ENCODE measurements around the gene ERRFI1.
"Not testable (repeated sequence)": the region's sequence is repeated elsewhere in the genome, so short reads cannot be mapped to it uniquely, and the experiment has no call there.

ERRFI1 gene

GRCh38 chr1:8026153-8026975, at the start of gene ERRFI1:
Gene ERRFI1 (minus strand): TSS chr1:8026309. CDS start chr1:8015619, 10,690 bp downstream.
- peak; percentile 98 for DNase-seq (ENCODE audit: low spot score)

DNA sequence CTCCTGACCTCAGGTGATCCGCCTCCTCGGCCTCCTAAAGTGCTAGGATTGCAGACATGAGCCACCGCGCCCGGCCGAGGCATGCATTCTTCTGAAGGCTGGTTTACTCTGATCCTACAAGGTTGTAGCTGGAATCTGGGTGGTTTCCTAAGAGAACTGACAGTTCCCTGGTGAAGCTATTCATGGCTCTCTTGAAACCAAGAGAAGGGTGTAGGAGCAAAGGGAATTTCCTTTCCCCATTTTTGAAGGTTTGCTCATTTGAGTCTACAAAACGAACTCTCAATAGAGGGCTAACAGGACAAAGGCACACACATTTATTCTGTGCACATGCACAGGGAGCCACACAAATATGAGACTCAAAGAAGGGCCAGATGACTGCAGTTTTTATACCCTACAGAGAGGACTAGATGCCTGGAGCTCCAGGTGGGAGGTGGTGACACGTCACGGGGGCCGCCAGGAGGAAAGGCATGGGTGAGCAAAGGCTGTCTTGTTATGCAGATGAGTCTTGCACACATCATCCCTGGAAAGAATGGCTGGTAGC, 49.5 kb upstream of the ERRFI1 start:
- no peak for DNase-seq (ENCODE audit: low spot score)

- no peak for DNase-seq (ENCODE audit: low spot score)
Measured at GRCh38 chr1:8073112-8073855, 47.2 kb upstream of the ERRFI1 start.

- DNase-seq (ENCODE audit: low spot score): no peak
Measured at GRCh38 chr1:8070381-8070811, 44.3 kb upstream of the ERRFI1 start.

DNA sequence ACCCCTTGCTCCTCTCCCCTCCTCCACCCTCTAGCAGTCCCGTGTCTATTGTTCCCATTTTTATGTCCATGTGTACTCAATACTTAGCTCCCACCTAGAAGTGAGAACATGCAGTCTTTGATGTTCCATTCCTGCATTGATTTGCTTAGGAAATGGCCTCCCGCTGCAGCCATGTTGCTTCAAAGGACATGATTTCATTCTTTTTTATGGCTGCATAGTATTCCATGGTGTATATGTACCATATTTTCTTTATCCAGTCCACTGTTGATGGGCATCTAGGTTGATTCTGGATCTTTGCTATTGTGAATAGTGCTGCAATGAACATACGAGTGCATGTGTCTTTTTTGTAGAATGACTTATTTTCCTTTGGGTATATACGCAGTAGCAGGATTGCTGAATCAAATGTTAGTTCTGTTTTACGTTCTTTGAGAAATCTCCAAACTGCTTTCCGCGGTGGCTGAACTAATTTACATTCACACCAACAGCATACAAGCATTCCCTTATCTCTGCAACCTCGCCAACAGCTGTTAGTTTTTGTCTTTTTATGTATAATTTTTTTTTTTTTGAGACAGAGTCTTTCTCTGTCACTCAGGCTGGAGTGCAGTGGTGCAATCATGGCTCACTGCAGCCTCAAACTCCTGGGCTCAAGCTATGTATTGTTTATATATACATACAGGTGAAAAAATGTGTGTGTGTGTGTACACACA, 43.7 kb upstream of the ERRFI1 start:
- DNase-seq (ENCODE audit: low spot score): not testable (repeated sequence)

DNA sequence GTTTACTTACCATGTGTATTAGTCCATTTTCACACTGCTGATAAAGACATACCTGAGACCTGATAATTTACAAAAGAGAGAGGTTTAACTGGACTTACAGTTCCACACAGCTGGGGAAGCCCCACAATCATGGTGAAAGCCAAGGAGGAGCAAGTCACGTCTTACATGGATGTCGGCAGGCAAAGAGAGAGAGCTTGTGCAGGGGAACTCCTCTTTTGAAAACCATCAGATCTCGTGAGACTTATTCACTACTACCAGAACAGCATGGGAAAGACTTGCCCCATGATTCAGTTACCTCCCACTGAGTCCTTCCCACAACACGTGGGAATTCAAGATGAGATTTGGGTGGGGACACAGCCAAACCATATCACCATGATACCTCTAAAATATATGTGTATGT, 39.3 kb upstream of the ERRFI1 start:
- no peak for DNase-seq (ENCODE audit: low spot score)

GRCh38 chr1:8063298-8064036, 37.4 kb upstream of the ERRFI1 start:
- DNase-seq (ENCODE audit: low spot score): no peak

- DNase-seq (ENCODE audit: low spot score): no peak
Measured at GRCh38 chr1:8062861-8063260, 36.8 kb upstream of the ERRFI1 start.

GRCh38 chr1:8061673-8062386, 35.7 kb upstream of the ERRFI1 start:
- DNase-seq (ENCODE audit: low spot score): no peak

GRCh38 chr1:8061210-8061609, 35.1 kb upstream of the ERRFI1 start:
- no peak for DNase-seq (ENCODE audit: low spot score)

GRCh38 chr1:8059161-8059622, 33.1 kb upstream of the ERRFI1 start:
- no peak for DNase-seq (ENCODE audit: low spot score)

DNA sequence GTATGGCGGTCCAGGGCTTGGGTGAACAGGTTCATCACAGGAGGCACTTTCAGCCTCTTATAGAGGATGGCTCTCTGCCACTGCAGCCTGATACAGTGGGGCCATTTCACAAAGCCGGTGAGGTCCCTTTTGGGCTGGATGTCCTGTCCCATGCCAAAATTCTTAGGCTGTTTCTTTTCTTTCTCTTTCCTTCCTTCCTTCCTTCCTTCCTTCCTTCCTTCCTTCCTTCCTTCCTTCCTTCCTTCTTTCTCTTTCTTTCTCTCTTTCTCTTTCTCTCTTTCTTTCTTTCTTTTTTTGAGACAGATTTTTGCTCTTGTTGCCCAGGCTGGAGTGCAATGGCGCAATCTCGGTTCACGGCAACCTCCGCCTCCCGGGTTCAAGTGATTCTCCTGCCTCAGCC, 31.7 kb upstream of the ERRFI1 start:
- DNase-seq (ENCODE audit: low spot score): not testable (repeated sequence)

GRCh38 chr1:8055973-8056372, 29.9 kb upstream of the ERRFI1 start:
- DNase-seq (ENCODE audit: low spot score): no peak

DNA sequence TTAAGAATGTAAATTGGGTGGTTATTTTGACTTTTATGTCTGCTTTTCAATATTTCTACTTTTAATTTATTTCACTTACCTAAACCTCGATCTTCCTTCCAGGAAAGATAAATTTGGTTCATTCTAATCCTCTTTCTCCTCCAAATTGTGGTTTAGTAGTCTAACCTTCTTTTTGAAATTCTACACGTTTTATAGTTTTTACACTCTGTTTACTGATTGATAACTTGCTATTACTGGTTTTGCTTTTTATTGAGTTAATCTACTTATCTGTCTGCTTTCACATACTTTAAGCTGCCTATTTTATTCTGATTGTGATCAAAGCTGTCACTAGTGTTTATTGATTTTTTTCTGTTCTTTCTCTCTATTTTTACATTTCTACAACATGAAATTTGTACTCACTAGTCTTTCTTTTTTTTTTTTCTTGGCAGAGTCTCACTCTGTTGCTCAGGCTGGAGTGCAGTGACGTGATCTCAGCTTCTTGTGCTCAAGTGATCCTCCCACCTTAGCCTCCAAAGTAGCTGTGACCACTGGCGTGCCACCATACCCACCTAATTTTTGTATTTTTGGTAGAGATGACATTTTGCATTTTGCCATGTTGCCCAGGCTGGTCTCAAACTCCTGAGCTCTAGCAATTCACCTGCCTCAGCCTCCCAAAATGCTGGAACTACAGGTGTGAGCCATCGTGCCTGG, 27.9 kb upstream of the ERRFI1 start:
- no peak for DNase-seq (ENCODE audit: low spot score)

GRCh38 chr1:8051650-8052049, 25.5 kb upstream of the ERRFI1 start:
- DNase-seq (ENCODE audit: low spot score): no peak

DNA sequence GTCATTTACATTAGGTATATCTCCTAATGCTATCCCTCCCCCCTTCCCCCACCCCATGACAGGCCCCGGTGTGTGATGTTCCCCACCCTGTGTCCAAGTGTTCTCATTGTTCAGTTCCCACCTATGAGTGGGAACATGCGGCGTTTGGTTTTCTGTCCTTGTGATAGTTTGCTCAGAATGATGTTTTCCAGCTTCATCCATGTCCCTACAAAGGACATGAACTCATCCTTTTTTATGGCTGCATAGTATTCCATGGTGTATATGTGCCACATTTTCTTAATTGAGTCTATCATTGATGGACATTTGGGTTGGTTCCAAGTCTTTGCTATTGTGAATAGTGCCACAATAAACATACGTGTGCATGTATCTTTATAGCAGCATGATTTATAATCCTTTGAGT, 23.1 kb upstream of the ERRFI1 start:
- DNase-seq (ENCODE audit: low spot score): not testable (repeated sequence)

DNA sequence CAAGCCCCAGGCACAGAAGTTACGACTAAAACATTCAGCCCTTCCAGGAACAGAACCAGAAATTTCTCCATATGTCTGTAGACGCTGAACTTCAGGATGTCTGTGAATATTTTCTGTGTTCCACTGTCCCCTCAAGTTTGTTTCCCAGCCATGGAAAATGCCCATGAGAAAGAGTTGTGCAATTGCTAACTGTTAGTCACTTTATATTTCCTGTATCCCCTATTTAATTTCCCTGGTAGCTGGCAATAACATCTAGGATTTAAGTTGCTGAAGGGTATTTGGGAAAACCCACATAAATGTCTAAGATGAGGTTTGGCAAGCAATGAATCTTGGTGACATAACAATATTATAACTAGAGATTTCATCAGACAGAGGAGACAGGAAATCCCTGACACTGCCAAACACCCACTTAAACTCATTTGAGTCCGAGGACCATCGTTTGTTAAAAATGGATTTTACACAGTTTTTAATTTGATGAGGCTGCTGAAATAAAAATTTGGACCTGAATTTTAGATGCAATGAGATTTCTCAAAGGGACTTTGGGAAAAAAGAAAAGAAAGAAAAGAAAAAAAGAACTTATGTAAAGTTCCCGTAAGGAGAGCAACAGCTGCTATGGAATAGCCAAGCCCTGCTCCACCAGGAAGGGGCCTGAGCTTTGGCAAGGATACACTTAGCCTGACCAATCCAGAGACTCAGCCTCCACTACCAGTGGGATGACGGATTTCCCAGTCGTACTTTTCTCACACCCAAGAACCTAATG, 21.8 kb upstream of the ERRFI1 start:
- no peak for DNase-seq (ENCODE audit: low spot score)

- no peak for DNase-seq (ENCODE audit: low spot score)
Measured at GRCh38 chr1:8047112-8047511, 21.0 kb upstream of the ERRFI1 start.

GRCh38 chr1:8046391-8046790, 20.3 kb upstream of the ERRFI1 start:
- DNase-seq (ENCODE audit: low spot score): no peak

GRCh38 chr1:8043621-8044020, 17.5 kb upstream of the ERRFI1 start:
- no peak for DNase-seq (ENCODE audit: low spot score)
